ENCODE measurements around the gene DAG1.
A peak's percentile ranks its signal among the peaks of the same experiment; 100 is the strongest.

DAG1 gene

GRCh38 chr3:49556500-49557275 is 86.6 kb downstream of the DAG1 start:
- DNase-seq (ENCODE audit: low read depth) = no peak
- no peak for TF ChIP-seq CTCF (conservative IDR thresholded peaks at IDR 0.05; ENCODE audit: control insufficient read depth, insufficient read depth, low read depth, low read length)
- H3K4me3 ChIP-seq (ENCODE audit: control insufficient read depth, low read depth, low read length) = no peak overlapping the region

DNA sequence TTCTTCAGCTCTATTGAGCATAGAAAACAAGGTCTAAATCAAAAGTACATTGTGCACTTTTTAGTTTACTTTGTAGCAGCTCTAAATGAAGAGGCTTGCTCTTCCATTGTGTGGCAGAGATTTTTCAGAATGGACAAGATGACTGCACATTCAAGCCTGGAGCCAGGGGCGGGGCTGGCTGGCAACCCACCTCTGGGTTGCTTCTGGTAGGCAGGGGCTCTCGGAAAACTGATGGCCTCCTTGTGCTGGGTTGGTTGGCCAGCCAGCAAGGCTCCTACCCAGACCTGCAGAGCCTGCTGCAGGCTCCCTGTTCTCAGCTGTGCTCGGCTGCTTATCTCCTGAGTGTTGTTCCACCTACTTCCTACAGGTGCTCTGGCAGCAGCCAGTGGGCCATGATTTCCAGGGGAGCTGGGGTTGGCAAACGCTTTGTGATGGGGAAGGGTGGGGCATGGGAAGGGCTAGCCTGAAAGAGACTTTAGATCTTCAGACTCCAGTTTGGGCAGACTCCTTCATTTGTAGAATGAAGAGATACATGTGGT is 93.0 kb downstream of the DAG1 start:
- DNase-seq (ENCODE audit: low read depth) = no peak
- no peak overlapping the region for H3K4me3 ChIP-seq (ENCODE audit: control insufficient read depth, low read depth, low read length)
- TF ChIP-seq CTCF (conservative IDR thresholded peaks at IDR 0.05; ENCODE audit: control insufficient read depth, insufficient read depth, low read depth, low read length) = no peak

GRCh38 chr3:49563766-49564165 is 93.7 kb downstream of the DAG1 start:
- no peak for DNase-seq (ENCODE audit: low read depth)
- TF ChIP-seq CTCF (conservative IDR thresholded peaks at IDR 0.05; ENCODE audit: control insufficient read depth, insufficient read depth, low read depth, low read length) = no peak
- no peak overlapping the region for H3K4me3 ChIP-seq (ENCODE audit: control insufficient read depth, low read depth, low read length)

DNA sequence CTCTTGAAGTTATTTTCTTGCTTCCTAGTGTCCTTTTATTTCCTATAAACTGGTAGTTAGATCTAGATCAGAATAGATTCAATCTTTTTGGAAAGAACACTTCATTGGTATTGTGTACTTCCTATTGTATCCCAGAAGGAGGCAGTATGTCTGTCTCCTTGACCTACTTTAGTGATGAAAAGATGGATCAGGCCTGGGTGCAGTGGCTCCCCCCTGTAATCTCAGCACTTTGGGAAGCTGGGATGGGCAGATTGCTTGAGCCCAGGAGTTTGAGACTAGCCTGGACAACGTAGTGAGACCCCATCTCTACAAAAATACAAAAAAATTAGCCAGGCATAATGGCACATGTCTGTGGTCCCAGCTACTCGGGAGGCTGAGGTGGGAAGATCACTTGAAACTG is 96.2 kb downstream of the DAG1 start:
- no peak overlapping the region for H3K4me3 ChIP-seq (ENCODE audit: control insufficient read depth, low read depth, low read length)
- DNase-seq (ENCODE audit: low read depth) = peak; percentile 8
- TF ChIP-seq CTCF (conservative IDR thresholded peaks at IDR 0.05; ENCODE audit: control insufficient read depth, insufficient read depth, low read depth, low read length) = peak; percentile 36

GRCh38 chr3:49567406-49567805 is 97.3 kb downstream of the DAG1 start:
- no peak for DNase-seq (ENCODE audit: low read depth)
- no peak overlapping the region for H3K4me3 ChIP-seq (ENCODE audit: control insufficient read depth, low read depth, low read length)

DNA sequence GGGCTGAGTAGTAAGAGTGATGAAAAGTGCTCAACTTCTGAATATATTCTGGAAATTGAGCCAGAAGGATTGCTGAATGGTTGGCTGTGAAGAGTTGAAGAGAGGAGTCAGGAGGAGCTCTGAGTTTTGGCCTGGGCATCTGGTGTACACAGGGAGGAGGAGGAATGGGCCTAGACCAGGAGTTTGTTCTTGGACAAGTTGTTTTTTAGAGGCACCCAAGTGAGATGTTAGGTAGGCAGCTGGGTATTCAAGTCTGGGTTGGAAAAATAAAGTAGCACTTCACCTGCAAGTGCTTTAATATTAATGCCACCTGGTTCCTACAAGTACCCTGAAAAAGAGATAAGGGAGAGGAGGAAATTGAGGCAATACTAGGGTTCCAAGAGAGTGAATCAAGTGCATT is 98.9 kb downstream of the DAG1 start:
- DNase-seq (ENCODE audit: low read depth) = no peak
- no peak for TF ChIP-seq CTCF (conservative IDR thresholded peaks at IDR 0.05; ENCODE audit: control insufficient read depth, insufficient read depth, low read depth, low read length)
- no peak overlapping the region for H3K4me3 ChIP-seq (ENCODE audit: control insufficient read depth, low read depth, low read length)

More at GRCh38 chr3:49567406-49567805, 97.3 kb downstream of the DAG1 start:
- TF ChIP-seq CTCF (conservative IDR thresholded peaks at IDR 0.05; ENCODE audit: control insufficient read depth, insufficient read depth, low read depth, low read length) = no peak

All from fibroblast of mammary gland (primary cell).